IMR-90 (cell line): ENCODE results near the gene GOSR1. TPM values are rescaled to one million over a fixed set of nuclear protein-coding genes. Genes with fewer than 3 reads are reported as not detected.

Source experiments
- ATAC-seq: fragments of 200-7000 bp; cut with Tn5 transposase; 2 replicates; pipeline ENCODE4 v1.9.1; 2020; ENCODE audit warnings: low read depth, mild to moderate bottlenecking, moderate library complexity
- BruUV-seq: library from RNA; stranded (reverse); fragments of 400-500 nt; replicated peaks from 2 replicates; lab custom pipeline; 2021; lab: Mats Ljungman, UMichigan
- CTCF ChIA-PET: fragments of 300-600 bp; formaldehyde crosslinking; extraction: SDS; loops from one replicate; lab custom pipeline; 2021; ENCODE audit warnings: antibody characterized with exemption; lab: Yijun Ruan, JAX
- POLR2A ChIA-PET: fragments of 300-600 bp; sonication (Branson Sonifier 250); formaldehyde crosslinking; loops from one replicate; lab custom pipeline; 2022; ENCODE audit warnings: antibody characterized with exemption; ENCODE audit not compliant: unreplicated experiment; lab: Charles Lee
- DNase-seq: peaks from one replicate; pipeline ENCODE4 v3.0.0; 2013
- H2AFZ ChIP-seq: replicated peaks from 2 replicates; pipeline ENCODE3; 2013; ENCODE audit warnings: low read length, mild to moderate bottlenecking; ENCODE audit not compliant: poor library complexity
- H2AK5ac ChIP-seq: 2 replicates; pipeline ENCODE4 v1.6.1; 2013; ENCODE audit warnings: low read depth, low read length, inconsistent platforms
- H2AK9ac ChIP-seq: replicated peaks from 2 replicates; pipeline ENCODE3; 2013; ENCODE audit warnings: mild to moderate bottlenecking, low read depth, low read length, moderate library complexity; ENCODE audit not compliant: poor library complexity
- H2BK120ac ChIP-seq: 2 replicates; pipeline ENCODE4 v1.6.1; 2013; ENCODE audit warnings: low read depth, low read length, inconsistent platforms
- H2BK15ac ChIP-seq: 3 replicates; pipeline ENCODE4 v1.6.1; 2013; ENCODE audit warnings: low read depth, low read length, inconsistent platforms
- H2BK20ac ChIP-seq: 2 replicates; pipeline ENCODE4 v1.6.1; 2013; ENCODE audit warnings: low read depth, mild to moderate bottlenecking, inconsistent platforms, low read length, moderate library complexity
- H2BK5ac ChIP-seq: 2 replicates; pipeline ENCODE4 v1.6.1; 2013; ENCODE audit warnings: mild to moderate bottlenecking, low read depth, low read length, inconsistent platforms; ENCODE audit not compliant: poor library complexity, severe bottlenecking
- H3K14ac ChIP-seq: replicated peaks from 2 replicates; pipeline ENCODE4 v1.6.1; 2013; ENCODE audit warnings: low read depth, low read length, inconsistent platforms
- H3K18ac ChIP-seq: 2 replicates; pipeline ENCODE4 v1.6.1; 2013; ENCODE audit warnings: low read depth, low read length, control low read depth
- H3K23ac ChIP-seq: 2 replicates; pipeline ENCODE4 v1.6.1; 2013; ENCODE audit warnings: low read depth, low read length, inconsistent platforms
- H3K27ac ChIP-seq: 2 replicates; pipeline ENCODE4 v1.5.1; 2013; ENCODE audit warnings: mild to moderate bottlenecking, control low read depth, low read length; ENCODE audit not compliant: insufficient read depth
- H3K27me3 ChIP-seq: 2 replicates; pipeline ENCODE4 v1.6.1; 2013; ENCODE audit warnings: low read length; ENCODE audit not compliant: control insufficient read depth, insufficient read depth
- H3K36me3 ChIP-seq: 2 replicates; pipeline ENCODE4 v1.6.1; 2013; ENCODE audit warnings: low read length, mixed read lengths; ENCODE audit not compliant: control insufficient read depth, insufficient read depth
- H3K4ac ChIP-seq: 2 replicates; pipeline ENCODE4 v1.6.1; 2013; ENCODE audit warnings: low read depth, low read length, inconsistent platforms
- H3K4me1 ChIP-seq: 2 replicates; pipeline ENCODE4 v1.6.1; 2013; ENCODE audit warnings: low read length, mixed read lengths; ENCODE audit not compliant: control insufficient read depth, insufficient read depth
- H3K4me2 ChIP-seq: 2 replicates; pipeline ENCODE4 v1.6.1; 2013; ENCODE audit warnings: low read depth, mild to moderate bottlenecking, control low read depth, low read length, moderate library complexity
- H3K4me3 ChIP-seq: 2 replicates; pipeline ENCODE4 v1.5.1; 2013; ENCODE audit warnings: low read depth, mild to moderate bottlenecking, control low read depth, low read length, moderate library complexity; ENCODE audit not compliant: insufficient read depth
- H3K56ac ChIP-seq: 2 replicates; pipeline ENCODE4 v1.6.1; 2013; ENCODE audit warnings: low read length, inconsistent platforms; ENCODE audit not compliant: insufficient read depth; ENCODE audit errors: extremely low read depth
- H3K79me1 ChIP-seq, 2 experiments: 2 replicates each; pipeline ENCODE4 v1.6.1; 2013; ENCODE audit warnings: low read length in 2 of 2, inconsistent platforms in 1 of 2, low read depth in 1 of 2
- H3K9ac ChIP-seq: 2 replicates; pipeline ENCODE4 v1.6.1; 2013; ENCODE audit warnings: low read depth, low read length, control low read depth
- H3K9me1 ChIP-seq: 2 replicates; pipeline ENCODE4 v1.6.1; 2013; ENCODE audit warnings: low read length, inconsistent platforms; ENCODE audit not compliant: insufficient read depth
- H3K9me3 ChIP-seq: 2 replicates; pipeline ENCODE4 v1.6.1; 2013; ENCODE audit warnings: low read length; ENCODE audit not compliant: control insufficient read depth, insufficient read depth
- H4K20me1 ChIP-seq: 2 replicates; pipeline ENCODE4 v1.6.1; 2013; ENCODE audit warnings: low read length, inconsistent platforms; ENCODE audit not compliant: insufficient read depth
- H4K5ac ChIP-seq: 2 replicates; pipeline ENCODE4 v1.6.1; 2013; ENCODE audit warnings: mild to moderate bottlenecking, low read depth, low read length, control low read depth
- H4K8ac ChIP-seq, 2 experiments: 2 replicates each; pipeline ENCODE4 v1.6.1; 2013; ENCODE audit warnings: low read depth in 2 of 2, low read length in 2 of 2, control low read depth in 1 of 2, inconsistent platforms in 1 of 2
- H4K91ac ChIP-seq: 2 replicates; pipeline ENCODE4 v1.6.1; 2013; ENCODE audit warnings: low read depth, low read length, inconsistent platforms; ENCODE audit not compliant: insufficient read depth
- BHLHE40 ChIP-seq: fragments of 150-350 bp; IDR thresholded peaks from 2 replicates; pipeline ENCODE4 v1.6.1; 2016; ENCODE audit warnings: mild to moderate bottlenecking, low read depth, low read length
- CEBPB ChIP-seq: IDR thresholded peaks from 2 replicates; pipeline ENCODE4 v1.6.1; 2012; ENCODE audit warnings: low read depth, low read length, improper control_type of control experiment
- CHD1 ChIP-seq: IDR thresholded peaks from 2 replicates; pipeline ENCODE4 v1.6.1; 2012; ENCODE audit warnings: low read depth, low read length, improper control_type of control experiment
- CTCF ChIP-seq: conservative IDR thresholded peaks from 2 replicates; pipeline ENCODE4 v1.5.1; 2012; ENCODE audit warnings: mild to moderate bottlenecking, low read depth, low read length, improper control_type of control experiment
- ELK1 ChIP-seq: fragments of 150-350 bp; IDR thresholded peaks from 2 replicates; pipeline ENCODE4 v1.6.1; 2016; ENCODE audit warnings: low read depth, mild to moderate bottlenecking, low read length, moderate library complexity, borderline replicate concordance
- FOS ChIP-seq: fragments of 150-350 bp; IDR thresholded peaks from 2 replicates; pipeline ENCODE4 v1.6.1; 2016; ENCODE audit warnings: low read depth, low read length
- MAFK ChIP-seq: IDR thresholded peaks from 2 replicates; pipeline ENCODE4 v1.6.1; 2012; ENCODE audit warnings: low read depth, low read length, improper control_type of control experiment
- MAZ ChIP-seq: IDR thresholded peaks from 2 replicates; pipeline ENCODE4 v1.6.1; 2012; ENCODE audit warnings: low read depth, mild to moderate bottlenecking, low read length, improper control_type of control experiment, moderate library complexity, borderline replicate concordance
- MXI1 ChIP-seq: IDR thresholded peaks from 2 replicates; pipeline ENCODE4 v1.6.1; 2012; ENCODE audit warnings: low read depth, mild to moderate bottlenecking, low read length, moderate library complexity, borderline replicate concordance
- NFE2L2 ChIP-seq: fragments of 150-350 bp; IDR thresholded peaks from 2 replicates; pipeline ENCODE4 v1.6.1; 2016; ENCODE audit warnings: low read depth, mild to moderate bottlenecking, low read length
- POLR2A ChIP-seq: IDR thresholded peaks from 2 replicates; pipeline ENCODE4 v1.6.1; 2012; ENCODE audit warnings: mild to moderate bottlenecking, low read depth, low read length
- RAD21 ChIP-seq: IDR thresholded peaks from 2 replicates; pipeline ENCODE4 v1.6.1; 2012; ENCODE audit warnings: low read length, improper control_type of control experiment
- RCOR1 ChIP-seq: IDR thresholded peaks from 2 replicates; pipeline ENCODE4 v1.6.1; 2012; ENCODE audit warnings: mild to moderate bottlenecking, low read length, improper control_type of control experiment; ENCODE audit not compliant: insufficient replicate concordance
- RFX5 ChIP-seq: IDR thresholded peaks from 2 replicates; pipeline ENCODE4 v1.8.0; 2012; ENCODE audit warnings: low read depth, mild to moderate bottlenecking, low read length, moderate library complexity
- SMC3 ChIP-seq: fragments of 150-350 bp; IDR thresholded peaks from 2 replicates; pipeline ENCODE4 v1.6.1; 2016; ENCODE audit warnings: low read depth, mild to moderate bottlenecking, antibody characterized with exemption, low read length, moderate library complexity
- USF2 ChIP-seq: fragments of 150-350 bp; IDR thresholded peaks from 2 replicates; pipeline ENCODE4 v1.6.1; 2017; ENCODE audit warnings: mild to moderate bottlenecking, antibody characterized with exemption, low read length, low read depth
- WGBS, 2 experiments: methylation state at CpG; one replicate each; pipeline versions ENCODE4 v1.1.5 to v1.1.7; 2013; ENCODE audit warnings: missing lambda C conversion rate in 2 of 2; ENCODE audit not compliant: insufficient read length in 1 of 2; ENCODE audit errors: extremely low coverage in 2 of 2; 5-methylcytosine and 5-hydroxymethylcytosine counted together
- dilution Hi-C: fragments of 300-500 bp; cut with HindIII; formaldehyde crosslinking; loops from one replicate; pipeline ENCODE4 v1.14.3; 2018; ENCODE audit warnings: low sequenced_read_pairs; ENCODE audit not compliant: unreplicated experiment
- in situ Hi-C: fragments of 300-500 bp; cut with MboI; formaldehyde crosslinking; loops from 3 replicates; pipeline ENCODE4 v1.14.3; 2019; ENCODE audit warnings: low sequenced_read_pairs, inconsistent platforms, mixed read lengths
- intact Hi-C: fragments of 100-400 bp; cut with micrococcal nuclease; formaldehyde crosslinking; loops from 2 replicates; pipeline ENCODE4 v1.10.0; 2022
- polyA plus RNA-seq, 3 experiments: library from polyadenylated mRNA; depleted of rRNA; stranded (reverse); fragments of >200 nt; gene quantifications; 2 replicates each; pipeline ENCODE4 v1.2.3, GENCODE V29; 2012; ENCODE audit warnings: low replicate concordance in 1 of 3
- total RNA-seq: library from RNA; depleted of rRNA; stranded (reverse); fragments of >200 nt; gene quantifications from 2 replicates; pipeline ENCODE4 v1.2.3, GENCODE V29; 2012

GOSR1 gene
- total and polyA plus RNA-seq, 2 of the 4 experiments (the other 2 are of a cell fraction), result 21.2 to 47.5 TPM

- dilution Hi-C loops, result no loop called here
- Histone ChIP-seq H4K91ac (no peak overlapping the region), H3K18ac (no peak overlapping the region), H2AFZ (no peak overlapping the region), H3K56ac (no peak overlapping the region), H3K9ac (no peak overlapping the region), H4K5ac (no peak overlapping the region), H3K4me2 (no peak overlapping the region), H2AK9ac (no peak overlapping the region), H3K9me1 (0 out of 2 replicates have a peak, but pooled peaks cover 3% of the 10 kb centered on the region), H3K9me3 (no peaks in the 10 kb centered on the region), H4K8ac (no peak overlapping the region), H3K27me3 (no peaks in the 10 kb centered on the region), H2BK120ac (no peak overlapping the region), H3K23ac (no peak overlapping the region), H3K4me1 (peaks cover 2% of the 10 kb centered on the region), H3K14ac (no peak overlapping the region), H4K20me1 (no peaks in the 10 kb centered on the region), H2BK20ac (no peak overlapping the region), H3K79me1 (peaks cover 5 to 18% of the 10 kb centered on the region in 2 experiments; a peak in 3 of 4 replicates), H3K4ac (no peak overlapping the region), H3K4me3 (no peak overlapping the region), H2AK5ac (no peak overlapping the region), H2BK5ac (no peak overlapping the region), H2BK15ac (no peak overlapping the region), H3K27ac (no peak overlapping the region), H3K36me3 (peaks cover 2% of the 10 kb centered on the region; the same call in 1 of the 2 replicates)
- in situ Hi-C loops, result loop anchor here (5.0 kb wide), 1 partner anchor 242 kb away; no protein-coding TSS in a partner anchor
- ATAC-seq (no peak), DNase-seq (no peak)
- no TSS peak for BruUV-seq
- ChIA-PET POLR2A (interaction anchor here (0.6 kb wide), 1 partner anchor 13 kb away, joined by 4 read pairs; no protein-coding TSS in a partner anchor), CTCF (no interaction called here)
- intact Hi-C loops, result loop anchor here (5.0 to 10.0 kb wide), 2 partner anchors 133 to 350 kb away; no protein-coding TSS in a partner anchor
- TF ChIP-seq FOS (no peak), BHLHE40 (no peak), USF2 (no peak), ELK1 (no peak), NFE2L2 (no peak), MXI1 (no peak), CTCF (no peak), RFX5 (no peak), RAD21 (no peak), CEBPB (no peak), POLR2A (no peak), MAFK (no peak), RCOR1 (no peak), SMC3 (no peak), CHD1 (no peak), MAZ (no peak)
- WGBS, 2 experiments, result no CpG with 5 or more reads among the region's 2 CpGs
Measured at GRCh38 chr17:30475206-30475605, 2.0 kb upstream of the GOSR1 start.
